IPS-20b (cell line): Measurements from ENCODE around the gene CROCC2.

Experiments
- H3K27ac ChIP-seq: one replicate; pipeline ENCODE4 v1.5.1; 2013; ENCODE audit warnings: low read length
- H3K27me3 ChIP-seq: 2 replicates; pipeline ENCODE4 v1.6.1; 2013; ENCODE audit warnings: mild to moderate bottlenecking, low read length, inconsistent platforms; ENCODE audit not compliant: insufficient read depth
- H3K36me3 ChIP-seq: 2 replicates; pipeline ENCODE4 v1.6.1; 2013; ENCODE audit warnings: low read depth, mild to moderate bottlenecking, inconsistent platforms, low read length, moderate library complexity; ENCODE audit not compliant: insufficient read depth
- H3K4me1 ChIP-seq: 2 replicates; pipeline ENCODE4 v1.6.1; 2013; ENCODE audit warnings: mild to moderate bottlenecking, control low read depth, inconsistent platforms, low read length, moderate library complexity; ENCODE audit not compliant: insufficient read depth
- H3K4me3 ChIP-seq: 2 replicates; pipeline ENCODE4 v1.5.1; 2013; ENCODE audit warnings: mild to moderate bottlenecking, low read length, inconsistent platforms
- H3K9ac ChIP-seq: 2 replicates; pipeline ENCODE4 v1.6.1; 2013; ENCODE audit warnings: low read depth, mild to moderate bottlenecking, inconsistent platforms, low read length, moderate library complexity
- H3K9me3 ChIP-seq: 2 replicates; pipeline ENCODE4 v1.6.1; 2013; ENCODE audit warnings: mild to moderate bottlenecking, low read depth, low read length, inconsistent platforms; ENCODE audit not compliant: insufficient read depth

The CROCC2 gene

DNA sequence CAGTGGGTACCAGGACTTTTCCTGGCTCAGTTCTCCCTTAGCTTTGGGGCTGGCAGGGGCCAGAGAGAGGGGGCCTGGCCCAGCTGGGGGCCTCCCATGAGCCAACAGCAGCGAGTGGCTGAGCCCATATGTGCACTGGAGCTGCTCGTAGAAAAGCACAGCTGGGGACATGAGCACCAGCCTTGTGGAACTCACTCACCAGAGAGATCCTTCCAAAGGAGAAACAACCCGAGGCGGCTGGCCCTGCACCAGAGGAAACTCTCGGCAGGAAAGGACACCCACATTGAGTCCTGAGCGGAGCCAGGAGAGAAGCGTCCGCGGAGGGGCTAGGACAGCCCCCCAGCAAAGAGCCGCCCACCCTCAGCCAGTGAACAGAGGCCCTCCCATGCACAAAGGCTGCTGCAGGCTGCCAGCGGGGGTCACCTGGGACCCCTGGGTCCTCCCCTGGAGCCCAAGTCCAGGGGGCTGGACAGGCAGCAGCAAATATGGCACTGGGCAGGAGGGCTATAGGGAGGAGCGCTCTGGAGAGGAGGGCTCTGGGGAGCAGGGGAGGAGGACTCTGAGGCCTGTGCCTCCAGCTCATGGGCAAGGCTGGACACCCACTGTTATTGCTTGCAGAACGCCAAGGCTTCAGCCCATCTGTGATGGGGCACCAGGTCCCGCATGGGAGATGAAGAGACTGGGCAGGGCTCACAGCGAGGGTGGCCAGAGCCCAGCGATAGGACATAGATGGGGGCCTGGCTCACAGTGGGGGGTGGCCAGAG, 50.2 kb downstream of the CROCC2 start:
- peaks cover 3% of the 10 kb centered on the region; the same call in 1 of the 2 replicates for H3K4me1 ChIP-seq
- H3K36me3 ChIP-seq, result no peaks in the 10 kb centered on the region
- no peak overlapping the region for H3K4me3 ChIP-seq

DNA sequence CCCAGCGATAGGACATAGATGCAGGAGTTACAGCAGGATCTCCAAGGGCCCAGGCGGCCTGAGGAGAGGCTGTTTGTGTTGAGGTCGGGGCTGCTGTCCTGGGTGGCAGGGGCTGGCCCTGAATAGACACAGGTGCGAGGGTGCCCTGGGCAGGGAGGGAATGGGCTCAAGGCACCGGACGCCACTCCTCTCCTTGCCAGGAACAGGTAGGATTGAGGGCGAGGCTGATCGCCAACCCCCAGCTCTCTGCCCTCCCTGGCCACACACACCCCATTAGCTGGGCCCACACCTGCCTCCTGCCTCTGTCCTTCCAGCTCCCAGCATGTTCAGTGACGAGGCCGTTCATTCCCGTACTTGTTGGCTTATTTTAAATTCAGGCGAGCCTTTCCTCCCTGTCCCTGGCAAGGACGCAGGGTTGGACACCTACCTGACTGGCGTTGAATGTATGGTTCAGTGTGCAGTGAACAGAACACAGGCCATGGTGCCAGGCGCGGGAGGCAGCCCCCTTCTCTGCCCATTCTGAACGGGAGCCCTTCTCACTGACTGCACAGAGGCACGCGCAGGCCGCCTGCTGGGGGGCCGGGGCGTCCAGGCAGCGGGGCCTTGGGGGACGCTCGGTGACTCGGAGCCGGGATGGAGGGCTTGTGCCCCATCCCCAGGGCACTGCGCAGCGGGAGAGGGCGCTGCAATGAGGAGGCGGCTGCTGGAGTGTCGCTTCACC, 51.0 kb downstream of the CROCC2 start:
- H3K27ac ChIP-seq, result no peak overlapping the region
- no peaks in the 10 kb centered on the region for H3K27me3 ChIP-seq
- H3K9me3 ChIP-seq, result no peaks in the 10 kb centered on the region
- no peak overlapping the region for H3K4me3 ChIP-seq
- no peaks in the 10 kb centered on the region for H3K36me3 ChIP-seq
- peaks cover 3% of the 10 kb centered on the region; the same call in 1 of the 2 replicates for H3K4me1 ChIP-seq
- H3K9ac ChIP-seq, result no peak overlapping the region

More for the DNA sequence above, 50.2 kb downstream of the CROCC2 start:
- H3K27ac ChIP-seq, result no peak overlapping the region
- no peak overlapping the region for H3K9ac ChIP-seq
- no peaks in the 10 kb centered on the region for H3K27me3 ChIP-seq
- no peaks in the 10 kb centered on the region for H3K9me3 ChIP-seq

DNA sequence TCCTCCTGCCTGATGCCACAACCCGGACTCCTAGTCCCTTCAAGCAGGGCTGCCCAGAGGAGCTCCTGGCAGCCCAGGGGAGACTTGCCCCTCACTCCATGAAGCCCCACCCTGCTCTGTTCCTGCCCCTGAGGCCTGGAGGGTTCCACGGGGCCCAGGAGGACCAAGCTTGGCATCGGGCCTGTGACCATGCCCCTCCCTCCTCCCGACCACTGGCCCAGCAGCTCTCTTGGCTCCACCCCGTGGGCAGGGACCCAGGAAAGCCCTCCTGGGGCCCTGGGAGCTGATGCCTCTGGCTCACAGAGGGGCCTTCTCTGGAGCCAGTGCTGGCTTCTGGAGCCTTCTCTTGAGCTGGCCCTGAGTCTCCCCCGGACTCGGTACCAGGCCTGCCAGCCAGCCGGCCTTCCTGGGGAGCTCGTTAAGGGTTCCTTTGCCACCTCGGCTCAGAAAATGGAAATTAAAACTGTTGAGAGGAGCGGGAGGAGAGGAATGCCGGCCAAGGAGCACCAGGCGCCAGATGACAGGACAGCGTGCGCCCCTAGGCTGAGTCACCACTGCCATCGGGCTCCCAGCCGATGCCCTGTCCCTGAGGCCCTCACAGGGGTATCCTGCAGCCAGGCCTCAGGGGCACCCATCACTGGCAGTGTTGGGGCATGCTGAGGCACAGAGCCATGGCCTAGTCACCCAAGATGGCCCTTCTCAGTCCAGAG, 51.7 kb downstream of the CROCC2 start:
- Histone ChIP-seq H3K4me1 (peaks cover 3% of the 10 kb centered on the region; the same call in 1 of the 2 replicates), H3K9me3 (no peaks in the 10 kb centered on the region), H3K36me3 (no peaks in the 10 kb centered on the region), H3K9ac (no peak overlapping the region), H3K27me3 (no peaks in the 10 kb centered on the region), H3K27ac (no peak overlapping the region), H3K4me3 (no peak overlapping the region)

DNA sequence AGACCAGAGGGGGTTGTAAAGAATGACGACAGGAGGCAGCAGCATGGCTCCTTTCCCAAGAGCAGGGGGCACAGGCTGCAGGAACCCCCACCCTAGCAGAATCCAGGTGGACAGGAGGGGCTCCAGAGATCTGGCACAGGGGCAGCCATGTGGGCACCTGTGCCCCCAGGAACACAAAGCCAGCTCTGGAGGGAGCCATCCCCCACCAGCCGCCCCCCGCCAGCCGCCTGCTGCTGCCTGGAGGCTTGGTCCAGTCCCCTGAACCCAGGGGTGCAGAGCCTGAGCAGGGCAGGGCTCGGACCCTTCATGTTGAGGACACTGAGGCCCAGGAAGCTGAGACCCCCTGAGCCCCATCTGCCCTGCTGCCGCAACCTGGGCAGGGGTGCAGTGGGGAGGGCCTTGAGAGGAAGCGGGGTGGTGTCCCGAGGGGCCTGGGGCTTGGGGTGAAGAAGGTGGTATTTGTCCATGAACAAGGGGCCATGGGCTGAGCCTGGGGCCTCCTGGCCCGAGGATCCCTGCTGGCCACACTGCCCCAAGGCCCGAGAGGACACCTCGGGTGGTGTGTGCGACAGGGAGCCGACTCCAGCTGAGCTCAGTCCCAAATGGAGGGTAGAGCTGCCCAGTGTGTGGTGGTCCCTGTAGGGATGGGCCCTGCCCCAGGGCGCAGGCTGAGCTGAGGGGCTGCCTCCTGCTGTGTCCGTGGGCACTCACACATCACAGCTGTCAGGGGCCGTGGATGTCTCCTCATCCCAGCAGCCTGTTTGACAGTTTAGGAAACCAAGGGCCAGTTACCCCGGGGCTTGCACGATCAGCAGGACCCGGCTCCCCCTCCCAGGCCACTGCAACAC, 52.5 kb downstream of the CROCC2 start:
- H3K9ac ChIP-seq, result no peak overlapping the region
- H3K9me3 ChIP-seq, result no peaks in the 10 kb centered on the region
- H3K27ac ChIP-seq, result no peak overlapping the region
- no peaks in the 10 kb centered on the region for H3K36me3 ChIP-seq
- peaks cover 3% of the 10 kb centered on the region; the same call in 1 of the 2 replicates for H3K4me1 ChIP-seq
- no peaks in the 10 kb centered on the region for H3K27me3 ChIP-seq
- no peak overlapping the region for H3K4me3 ChIP-seq

DNA sequence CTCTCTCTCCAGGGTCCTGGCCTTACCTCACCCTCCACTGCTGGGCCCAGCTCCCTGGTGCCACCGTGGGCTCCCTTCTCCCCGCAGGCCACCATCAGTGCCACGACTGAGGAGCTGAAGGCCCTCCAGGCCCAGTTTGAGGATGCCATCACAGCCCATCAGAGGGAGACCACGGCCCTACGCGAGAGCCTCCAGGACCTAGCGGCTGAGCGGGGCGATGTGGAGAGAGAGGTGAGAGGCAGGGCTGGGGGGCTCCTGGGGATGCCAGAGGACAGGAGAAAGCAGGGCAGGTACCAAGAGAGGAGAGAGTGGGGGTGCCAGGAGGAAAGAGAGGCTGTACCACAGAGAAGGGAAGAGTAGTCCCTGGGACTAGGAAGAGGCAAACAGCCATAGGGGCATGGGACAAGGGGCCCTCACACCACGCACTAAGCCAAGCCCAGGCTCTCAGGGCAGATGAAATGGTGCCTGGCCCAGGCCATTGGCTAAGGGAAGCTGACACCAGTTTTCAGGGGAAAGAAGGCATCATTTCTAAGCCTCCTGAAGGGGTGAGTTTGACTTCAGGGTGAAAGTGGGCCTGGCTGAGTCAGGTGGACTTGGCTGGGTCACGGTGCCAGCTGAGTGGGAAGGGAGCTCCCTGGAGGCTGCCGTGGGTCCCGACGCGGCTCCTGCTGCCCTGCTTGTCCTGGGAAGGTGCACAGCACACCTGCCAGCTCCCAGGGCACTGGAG, 53.2 kb downstream of the CROCC2 start:
- no peaks in the 10 kb centered on the region for H3K9me3 ChIP-seq
- no peaks in the 10 kb centered on the region for H3K36me3 ChIP-seq
- H3K27me3 ChIP-seq, result no peaks in the 10 kb centered on the region
- no peak overlapping the region for H3K4me3 ChIP-seq
- no peak overlapping the region; the same call in 1 of the 2 replicates for H3K9ac ChIP-seq
- peaks cover 3% of the 10 kb centered on the region; the same call in 1 of the 2 replicates for H3K4me1 ChIP-seq
- H3K27ac ChIP-seq, result no peak overlapping the region

DNA sequence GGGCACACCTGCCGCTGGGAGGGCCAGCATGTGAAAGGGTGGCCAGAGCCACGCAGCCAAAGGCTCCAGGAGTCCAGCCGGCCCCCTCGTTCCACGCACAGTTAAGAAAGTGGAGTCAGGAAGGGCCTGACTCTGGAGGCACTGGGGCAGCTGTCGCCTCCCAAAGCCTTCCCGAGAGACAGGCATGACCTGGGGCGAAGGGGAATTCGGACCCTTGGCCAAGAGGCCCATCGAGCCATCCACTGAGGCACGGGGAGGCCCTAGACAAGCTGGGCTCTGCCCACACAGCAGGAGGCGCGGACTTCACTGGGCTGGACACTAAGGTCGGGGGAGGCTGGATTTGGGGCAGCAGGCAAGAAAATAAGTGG, 53.8 kb downstream of the CROCC2 start:
- H3K4me3 ChIP-seq, result no peak overlapping the region
- H3K27me3 ChIP-seq, result no peaks in the 10 kb centered on the region
- H3K36me3 ChIP-seq, result no peaks in the 10 kb centered on the region
- H3K9me3 ChIP-seq, result no peaks in the 10 kb centered on the region
- no peak overlapping the region for H3K27ac ChIP-seq
- H3K4me1 ChIP-seq, result 0 out of 2 replicates have a peak, but pooled peaks cover under 1% of the 10 kb centered on the region
- H3K9ac ChIP-seq, result no peak overlapping the region

DNA sequence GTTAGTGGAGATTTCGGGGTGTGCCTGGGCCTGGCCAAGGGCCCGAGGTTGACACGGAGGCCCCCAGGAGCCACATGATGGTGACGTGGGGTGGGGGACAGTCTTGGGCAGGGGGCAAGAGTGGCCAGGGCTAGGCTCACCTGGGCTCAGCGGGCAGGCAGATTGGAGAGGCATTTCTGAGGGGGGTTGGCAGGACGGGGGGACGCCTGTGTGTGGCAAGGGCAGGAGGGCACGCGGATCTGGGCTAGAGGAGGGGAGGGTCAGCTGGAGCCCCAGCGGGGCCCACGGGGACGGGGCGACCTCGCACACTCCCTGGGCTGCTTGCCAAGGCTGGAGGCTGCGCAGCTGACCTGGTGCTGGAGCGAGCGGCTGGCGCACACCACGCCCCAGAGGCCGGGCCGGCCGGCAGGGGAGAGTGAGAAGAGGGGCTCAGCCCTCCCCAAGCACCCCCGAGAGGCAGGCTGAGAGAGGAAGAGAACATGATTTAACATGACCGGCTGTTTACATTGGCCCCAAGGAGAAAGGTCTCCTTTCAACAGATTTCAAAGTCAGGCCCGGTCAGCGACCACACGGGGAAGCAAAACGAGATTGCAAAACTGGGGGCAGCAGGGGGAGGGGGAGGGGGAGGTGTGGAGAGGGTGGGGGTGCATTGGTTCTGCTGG, 54.3 kb downstream of the CROCC2 start:
- H3K9me3 ChIP-seq, result no peaks in the 10 kb centered on the region
- H3K9ac ChIP-seq, result no peak overlapping the region
- H3K27me3 ChIP-seq, result no peaks in the 10 kb centered on the region
- no peak overlapping the region for H3K4me3 ChIP-seq
- H3K36me3 ChIP-seq, result no peaks in the 10 kb centered on the region
- H3K27ac ChIP-seq, result no peak overlapping the region
- H3K4me1 ChIP-seq, result no peaks in the 10 kb centered on the region

DNA sequence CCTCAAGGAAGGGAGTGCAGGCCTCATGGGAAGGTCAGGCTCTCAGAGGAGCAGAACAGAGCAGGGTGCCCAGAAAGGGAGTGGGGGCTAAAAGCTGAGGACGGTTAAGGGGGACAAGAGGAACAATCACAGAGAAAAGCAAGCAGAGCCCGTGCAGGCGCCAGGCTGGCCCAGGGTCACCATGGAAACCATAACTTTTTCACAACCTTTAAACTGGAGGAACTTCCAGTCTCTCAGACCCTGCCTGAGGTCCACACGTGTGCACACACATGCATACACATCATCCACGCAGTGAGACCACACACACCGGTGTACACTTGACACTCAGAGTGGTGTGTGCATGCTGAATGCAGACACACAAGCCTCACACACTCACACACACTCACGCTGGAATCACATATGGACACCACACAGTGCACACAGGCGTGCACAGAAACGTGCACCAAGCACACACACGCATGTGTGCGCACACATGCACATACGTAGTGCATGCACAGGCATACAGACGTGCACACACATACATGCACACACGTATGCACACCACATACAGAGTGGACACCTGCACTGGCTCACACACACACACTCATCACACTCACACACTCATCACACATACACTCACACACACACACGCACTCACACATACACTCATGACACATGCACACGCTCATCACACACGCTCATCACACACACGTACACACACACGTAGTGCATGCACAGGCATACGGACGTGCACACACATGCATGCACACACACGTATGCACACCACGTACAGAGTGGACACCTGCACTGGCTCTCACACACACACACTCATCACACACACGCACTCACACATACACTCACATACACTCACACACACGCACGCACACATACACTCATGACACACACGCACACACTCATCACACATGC, 55.1 kb downstream of the CROCC2 start:
- Histone ChIP-seq H3K4me1 (no peaks in the 10 kb centered on the region), H3K27me3 (no peaks in the 10 kb centered on the region), H3K27ac (no peak overlapping the region), H3K9me3 (no peaks in the 10 kb centered on the region), H3K36me3 (no peaks in the 10 kb centered on the region), H3K9ac (no peak overlapping the region), H3K4me3 (no peak overlapping the region)

DNA sequence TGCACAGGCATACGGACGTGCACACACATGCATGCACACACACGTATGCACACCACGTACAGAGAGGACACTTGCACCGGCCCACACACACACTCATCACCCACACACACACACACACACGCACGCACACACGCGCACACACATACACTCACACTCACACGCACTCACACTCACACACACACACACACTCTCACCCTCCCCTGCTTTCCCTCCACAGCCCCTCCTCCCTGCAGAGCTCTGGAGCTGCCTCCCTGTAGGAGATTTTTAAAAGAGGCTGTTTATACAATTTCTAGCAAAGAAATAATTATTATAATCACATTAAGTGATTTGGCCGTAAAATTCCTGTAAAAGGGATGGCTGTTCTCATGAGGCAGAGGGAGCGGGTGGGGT, 55.8 kb downstream of the CROCC2 start:
- H3K27me3 ChIP-seq, result no peaks in the 10 kb centered on the region
- H3K9ac ChIP-seq, result no peak overlapping the region
- no peaks in the 10 kb centered on the region for H3K4me1 ChIP-seq
- H3K9me3 ChIP-seq, result no peaks in the 10 kb centered on the region
- no peak overlapping the region for H3K4me3 ChIP-seq
- no peaks in the 10 kb centered on the region for H3K36me3 ChIP-seq
- no peak overlapping the region for H3K27ac ChIP-seq
